AG04450 (cell line): Measurements from ENCODE around the gene MTRF1L. TPM values are rescaled to one million over a fixed set of nuclear protein-coding genes. Genes with fewer than 3 reads are reported as not detected.
"Not testable (repeated sequence)": the region's sequence is repeated elsewhere in the genome, so short reads cannot be mapped to it uniquely, and the experiment has no call there.

Source experiments
- CTCF ChIA-PET: fragments of 300-600, 350-600 bp; formaldehyde crosslinking; extraction: SDS; loops from one replicate; lab custom pipeline; 2022; ENCODE audit warnings: antibody characterized with exemption, inconsistent platforms; lab: Charles Lee
- POLR2A ChIA-PET: fragments of 350-600 bp; formaldehyde crosslinking; extraction: SDS; loops from one replicate; lab custom pipeline; 2021; ENCODE audit warnings: antibody characterized with exemption, inconsistent platforms; lab: Yijun Ruan, JAX
- DNase-seq: peaks from one replicate; pipeline ENCODE4 v3.0.0-alpha.2; 2011; ENCODE audit warnings: low read depth, low spot score
- H3K27ac ChIP-seq: one replicate; pipeline ENCODE4 v1.5.1; 2012; ENCODE audit warnings: low read depth, low read length, control low read depth
- H3K27me3 ChIP-seq: one replicate; pipeline ENCODE4 v1.6.0; 2012; ENCODE audit warnings: low read length; ENCODE audit not compliant: control insufficient read depth, insufficient read depth
- H3K4me3 ChIP-seq: 2 replicates; pipeline ENCODE4 v1.5.1; 2011; ENCODE audit warnings: mild to moderate bottlenecking, low read depth, low read length, control low read depth
- H3K9me3 ChIP-seq: 2 replicates; pipeline ENCODE4 v1.5.1; 2012; ENCODE audit warnings: low read length; ENCODE audit not compliant: control insufficient read depth, insufficient read depth
- CTCF ChIP-seq: IDR thresholded peaks from 2 replicates; pipeline ENCODE4 v1.5.1; 2011; ENCODE audit warnings: low read depth, low read length, control low read depth, inconsistent platforms
- polyA plus RNA-seq: library from polyadenylated mRNA; depleted of rRNA; stranded (reverse); fragments of >200 nt; gene quantifications from 2 replicates; pipeline ENCODE4 v1.2.3, GENCODE V29; 2011

Gene MTRF1L
- polyA plus RNA-seq, 1 experiment, result 23.7 TPM

- ChIA-PET POLR2A (no interaction called here), CTCF (interaction anchor here (0.9 to 4.7 kb wide), 3 partner anchors 23 to 48 kb away, joined by 3 to 30 read pairs (median 11); no protein-coding TSS in a partner anchor)
- no peak for TF ChIP-seq CTCF
- Histone ChIP-seq H3K27ac (peak overlapping the region; percentile 13), H3K27me3 (no peaks in the 10 kb centered on the region), H3K4me3 (no peak overlapping the region), H3K9me3 (no peaks in the 10 kb centered on the region)
- DNase-seq, result no peak
Observed at GRCh38 chr6:152976749-152977148, 25.8 kb downstream of the MTRF1L start.

DNA sequence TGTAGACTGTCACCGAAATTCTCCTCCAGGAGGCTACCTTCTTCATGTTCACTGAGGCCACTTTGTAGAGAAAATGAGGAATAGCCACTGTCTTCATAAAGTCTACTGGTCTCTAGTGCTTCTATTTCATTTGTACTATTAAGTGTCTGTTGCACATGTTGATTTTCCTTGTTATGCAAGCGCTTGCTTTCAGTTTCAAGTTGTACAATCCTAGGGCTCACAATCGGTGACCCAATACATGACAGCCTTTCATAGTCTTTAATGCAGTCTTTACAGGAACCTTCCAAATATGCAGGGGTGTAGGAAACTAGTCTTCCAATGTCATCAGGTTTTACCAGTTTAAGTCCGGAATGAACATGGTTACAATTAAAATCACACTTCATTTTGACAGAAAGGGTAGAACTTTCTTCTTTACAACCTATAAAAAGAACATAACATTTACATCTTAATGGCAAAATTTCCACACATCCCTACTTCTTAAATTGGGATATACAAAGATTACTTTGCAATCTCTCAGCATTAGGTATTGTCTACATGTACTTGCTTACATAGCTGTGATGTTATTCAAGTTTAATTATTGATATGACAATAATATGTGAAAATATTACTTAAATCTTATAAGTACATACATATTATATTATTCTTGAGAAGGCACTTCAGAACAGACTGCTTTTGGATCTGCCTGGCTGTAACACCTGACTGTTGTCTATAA, 27.1 kb downstream of the MTRF1L start:
- ChIA-PET POLR2A (no interaction called here), CTCF (interaction anchor here (1.5 to 4.7 kb wide), 2 partner anchors 26 to 27 kb away, joined by 3 to 30 read pairs; no protein-coding TSS in a partner anchor)
- no peak overlapping the region for H3K4me3 ChIP-seq
- H3K9me3 ChIP-seq, result no peaks in the 10 kb centered on the region
- H3K27ac ChIP-seq, result no peak overlapping the region
- DNase-seq, result no peak
- H3K27me3 ChIP-seq, result no peaks in the 10 kb centered on the region
- TF ChIP-seq CTCF, result no peak

GRCh38 chr6:152973916-152974315, 28.6 kb downstream of the MTRF1L start:
- POLR2A ChIA-PET, result interaction anchor here (1.4 kb wide), 1 partner anchor 9 kb away, joined by 6 read pairs; the partner anchor contains the start of gene FBXO5
- no peak overlapping the region for H3K27ac ChIP-seq
- no peak for TF ChIP-seq CTCF
- CTCF ChIA-PET, result interaction anchor here (1.5 kb wide), 1 partner anchor 26 kb away, joined by 3 read pairs; no protein-coding TSS in a partner anchor
- no peaks in the 10 kb centered on the region for H3K27me3 ChIP-seq
- no peak for DNase-seq
- H3K9me3 ChIP-seq, result no peaks in the 10 kb centered on the region
- no peak overlapping the region for H3K4me3 ChIP-seq

GRCh38 chr6:152969688-152970418, 32.7 kb downstream of the MTRF1L start:
- H3K4me3 ChIP-seq, result no peak overlapping the region
- peaks cover 4% of the 10 kb centered on the region; the same call in 1 of the 2 replicates for H3K9me3 ChIP-seq
- DNase-seq, result no peak
- TF ChIP-seq CTCF, result no peak
- H3K27ac ChIP-seq, result no peak overlapping the region
- ChIA-PET CTCF (interaction anchor here (0.6 to 2.4 kb wide), 2 partner anchors 16 to 261 kb away, joined by 3 to 12 read pairs; no protein-coding TSS in a partner anchor), POLR2A (no interaction called here)
- no peaks in the 10 kb centered on the region for H3K27me3 ChIP-seq

DNA sequence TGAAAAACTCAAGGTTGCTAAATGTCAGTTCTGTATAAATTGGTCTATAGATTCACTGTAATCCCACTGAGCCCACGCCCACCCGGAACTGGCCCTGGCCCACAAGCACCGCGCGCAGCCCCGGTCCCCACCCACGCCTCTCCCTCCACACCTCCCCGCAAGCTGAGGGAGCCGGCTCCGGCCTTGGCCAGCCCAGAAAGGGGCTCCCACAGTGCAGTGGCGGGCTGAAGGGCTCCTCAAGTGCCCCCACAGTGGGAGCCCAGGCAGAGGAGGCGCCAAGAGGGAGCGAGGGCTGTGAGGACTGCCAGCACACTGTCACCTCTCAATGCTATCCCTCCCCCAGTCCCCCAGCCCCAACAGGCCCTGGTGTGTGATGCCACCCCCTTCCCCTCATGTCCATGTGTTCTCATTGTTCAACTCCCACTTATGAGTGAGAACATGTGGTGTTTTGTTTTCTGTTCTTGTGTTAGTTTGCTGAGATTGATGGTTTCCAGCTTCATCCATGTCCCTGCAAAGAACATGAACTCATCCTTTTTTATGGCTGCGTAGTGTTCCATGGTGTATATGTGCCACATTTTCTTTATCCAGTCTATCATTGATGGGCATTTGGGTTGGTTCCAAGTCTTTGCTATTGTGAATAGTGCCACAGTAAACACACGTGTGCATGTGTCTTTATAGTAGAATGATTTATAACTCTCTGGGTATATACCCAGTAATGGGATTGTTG, 36.2 kb downstream of the MTRF1L start:
- POLR2A ChIA-PET, H3K9me3 ChIP-seq, H3K4me3 ChIP-seq, CTCF ChIA-PET, DNase-seq, H3K27me3 ChIP-seq, H3K27ac ChIP-seq: not testable (repeated sequence)
